HG03378 (cell line): ENCODE data around the gene KIAA1217.

Source experiments
- ATAC-seq: cut with Tn5 transposase; IDR thresholded peaks from one replicate; pipeline ENCODE4 v1.9.1; 2021; ENCODE audit warnings: mild to moderate bottlenecking, moderate library complexity; ENCODE audit not compliant: unreplicated experiment

Gene KIAA1217

DNA sequence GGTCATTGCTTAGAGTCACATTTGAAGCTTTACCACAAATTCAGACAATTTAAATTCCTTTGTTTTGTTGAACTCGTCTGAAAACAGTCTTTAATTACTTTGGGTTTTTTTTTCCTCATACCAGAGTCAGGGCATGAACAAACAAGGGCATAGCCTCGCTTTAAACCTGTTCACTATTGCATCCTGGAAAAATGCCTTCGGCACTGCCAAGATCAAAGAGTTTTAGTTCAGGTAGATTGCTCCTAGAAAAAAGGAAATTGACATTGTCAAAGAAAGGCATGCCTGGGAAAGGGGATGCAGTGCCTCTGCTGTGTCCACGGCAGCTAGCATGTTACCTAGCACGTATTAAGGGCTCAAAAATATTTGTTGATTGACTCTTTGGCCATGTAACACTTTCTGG lies 279.7 kb downstream of the KIAA1217 start:
- no peak for ATAC-seq

DNA sequence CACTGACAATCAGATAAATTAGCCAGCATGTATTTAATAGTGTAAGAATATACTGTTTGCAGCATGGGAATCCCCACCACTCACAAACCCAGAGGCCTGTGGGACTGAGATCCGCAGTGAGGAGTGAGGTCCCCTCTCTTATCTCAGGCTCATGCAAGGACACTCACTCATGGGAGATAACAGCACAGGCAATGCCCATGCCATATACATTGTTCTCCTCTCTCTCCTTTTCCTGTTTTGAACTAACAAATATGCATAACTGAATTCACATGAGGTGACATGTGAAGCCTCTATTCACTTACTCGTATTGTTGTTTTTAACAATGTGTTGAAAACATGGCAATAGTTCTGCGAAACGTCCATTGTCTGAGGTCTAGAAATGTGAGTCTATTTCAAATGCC lies 284.2 kb downstream of the KIAA1217 start:
- ATAC-seq = no peak

DNA sequence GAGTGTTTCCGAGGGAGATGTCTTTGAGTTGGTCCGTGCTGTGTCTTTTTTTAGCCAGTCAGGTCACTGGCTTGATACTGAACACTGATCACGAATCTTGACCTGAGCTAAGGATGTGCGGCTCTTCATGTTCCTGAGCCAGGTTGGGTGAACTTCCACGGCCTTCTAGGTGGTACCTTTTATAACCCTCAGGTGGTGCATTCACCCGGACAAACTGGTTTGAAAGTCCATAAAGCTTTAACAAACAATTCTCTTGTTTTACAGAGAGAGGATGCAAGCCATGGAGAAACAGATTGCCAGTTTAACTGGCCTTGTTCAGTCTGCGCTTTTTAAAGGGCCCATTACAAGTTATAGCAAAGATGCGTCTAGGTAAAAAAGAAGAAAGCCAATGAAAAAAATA lies 285.3 kb downstream of the KIAA1217 start:
- no peak for ATAC-seq

GRCh38 chr10:24494777-24495176 lies 285.8 kb downstream of the KIAA1217 start:
- ATAC-seq = no peak

- no peak for ATAC-seq
Measured at GRCh38 chr10:24495666-24496460, 286.9 kb downstream of the KIAA1217 start.

GRCh38 chr10:24496906-24497305 lies 288.0 kb downstream of the KIAA1217 start:
- ATAC-seq = no peak

DNA sequence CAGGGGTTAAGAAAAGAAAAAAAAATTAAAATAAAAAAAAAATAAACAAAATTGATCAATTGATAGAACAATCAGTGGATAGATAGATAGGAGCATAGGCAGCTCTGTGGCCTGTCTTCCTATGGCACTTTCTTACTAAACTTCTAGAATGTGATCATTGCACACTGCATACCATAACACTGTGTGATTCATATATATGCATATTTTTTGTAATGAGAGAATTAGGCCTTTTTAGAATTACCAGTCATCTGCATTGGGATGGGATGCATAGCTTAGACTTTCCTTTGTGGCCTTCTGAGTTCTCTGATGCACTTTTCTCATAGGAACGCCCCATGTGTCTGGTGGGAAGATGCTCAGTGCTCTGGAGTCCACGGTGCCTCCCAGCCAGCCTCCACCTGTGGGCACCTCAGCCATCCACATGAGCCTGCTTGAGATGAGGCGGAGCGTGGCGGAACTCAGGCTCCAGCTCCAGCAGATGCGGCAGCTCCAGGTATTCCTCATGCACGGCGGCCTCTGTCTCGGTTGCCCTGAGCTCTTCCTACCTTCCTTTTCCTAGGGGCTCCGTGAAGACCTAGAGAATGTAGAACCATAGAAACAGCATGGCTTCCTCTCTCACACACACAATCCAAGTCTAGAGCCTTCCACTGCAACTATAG lies 292.2 kb downstream of the KIAA1217 start:
- no peak for ATAC-seq

- no peak for ATAC-seq
Measured at GRCh38 chr10:24502006-24502405, 293.1 kb downstream of the KIAA1217 start.

- ATAC-seq = no peak
Measured at GRCh38 chr10:24502801-24503460, 294.0 kb downstream of the KIAA1217 start.

DNA sequence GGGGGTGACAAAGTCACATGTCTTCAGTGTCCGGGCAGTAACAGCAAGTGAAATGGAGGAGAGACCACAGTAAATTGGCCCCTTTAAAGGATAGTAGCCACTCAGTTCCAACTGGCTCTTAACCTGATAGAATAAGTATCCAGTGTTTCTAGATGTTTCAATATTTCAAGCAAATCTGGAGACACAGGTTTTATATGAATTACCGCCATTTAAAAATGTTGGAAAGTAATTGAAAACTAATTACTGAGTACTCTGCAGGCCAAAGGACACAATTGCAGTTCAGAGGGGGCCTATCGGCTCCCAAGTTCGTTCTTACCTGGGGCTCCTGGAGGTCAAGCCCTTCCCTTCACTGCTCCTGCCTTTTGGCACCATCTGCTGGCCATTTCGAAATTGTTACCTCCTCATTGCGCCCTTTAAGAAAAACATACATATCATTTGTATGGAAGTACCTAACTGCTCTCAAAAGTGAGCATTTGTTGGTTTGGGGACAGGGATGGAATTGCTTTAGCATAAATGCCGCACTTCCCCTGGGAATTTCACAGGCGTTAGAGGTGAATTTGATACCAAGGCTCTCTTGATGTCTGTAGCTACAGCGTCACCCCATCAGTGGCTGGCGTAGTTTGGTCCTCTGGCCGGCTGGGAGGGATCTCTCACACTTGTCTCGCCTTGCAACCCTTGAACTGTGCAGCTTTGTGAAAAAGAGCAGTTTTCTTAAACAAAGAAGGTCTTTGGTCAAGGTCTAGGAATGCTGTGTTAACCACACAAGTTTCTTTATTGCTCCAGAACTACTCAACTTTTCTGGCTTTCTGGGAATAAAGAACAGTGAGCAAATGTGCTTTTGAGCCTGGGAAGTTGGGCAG lies 294.8 kb downstream of the KIAA1217 start:
- peak; percentile 79 for ATAC-seq

- ATAC-seq = no peak
Measured at GRCh38 chr10:24505759-24506158, 296.8 kb downstream of the KIAA1217 start.

DNA sequence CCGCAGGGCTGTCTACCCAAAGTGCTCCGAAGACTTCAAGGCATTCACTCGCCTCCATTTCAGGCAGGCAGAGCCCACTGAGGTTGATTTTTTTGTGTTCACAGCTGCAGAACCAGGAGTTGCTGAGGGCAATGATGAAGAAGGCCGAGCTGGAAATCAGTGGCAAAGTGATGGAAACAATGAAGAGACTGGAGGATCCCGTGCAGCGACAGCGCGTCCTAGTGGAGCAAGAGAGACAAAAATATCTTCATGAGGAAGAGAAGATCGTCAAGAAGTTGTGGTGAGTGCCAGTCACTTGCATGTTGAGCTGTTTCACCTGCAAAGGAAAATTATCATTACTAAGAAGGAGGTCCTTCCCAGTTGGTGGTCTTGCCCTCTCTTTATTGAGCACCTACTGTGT lies 304.2 kb downstream of the KIAA1217 start:
- ATAC-seq = no peak

DNA sequence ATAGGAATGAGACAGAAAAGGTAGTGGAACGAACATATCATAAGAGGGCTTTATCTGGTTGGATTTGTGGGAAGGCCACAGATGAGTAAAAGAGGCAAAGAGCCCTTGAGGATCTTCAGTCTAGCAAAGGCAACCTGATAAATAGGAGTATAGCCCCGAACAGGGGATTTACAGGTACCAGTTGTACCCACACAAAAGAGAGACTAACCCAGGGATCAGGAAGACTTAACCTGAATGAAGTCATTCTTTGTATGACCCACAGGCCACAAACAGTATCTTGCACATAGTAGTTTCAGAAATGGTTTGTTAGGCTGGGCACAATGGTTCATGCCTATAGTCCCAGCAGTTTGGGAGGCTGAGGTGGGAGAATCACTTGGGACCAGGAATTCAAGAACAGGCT lies 306.5 kb downstream of the KIAA1217 start:
- no peak for ATAC-seq

GRCh38 chr10:24518411-24518810 lies 309.5 kb downstream of the KIAA1217 start:
- no peak for ATAC-seq

- no peak for ATAC-seq
Measured at GRCh38 chr10:24518981-24519597, 310.2 kb downstream of the KIAA1217 start.

DNA sequence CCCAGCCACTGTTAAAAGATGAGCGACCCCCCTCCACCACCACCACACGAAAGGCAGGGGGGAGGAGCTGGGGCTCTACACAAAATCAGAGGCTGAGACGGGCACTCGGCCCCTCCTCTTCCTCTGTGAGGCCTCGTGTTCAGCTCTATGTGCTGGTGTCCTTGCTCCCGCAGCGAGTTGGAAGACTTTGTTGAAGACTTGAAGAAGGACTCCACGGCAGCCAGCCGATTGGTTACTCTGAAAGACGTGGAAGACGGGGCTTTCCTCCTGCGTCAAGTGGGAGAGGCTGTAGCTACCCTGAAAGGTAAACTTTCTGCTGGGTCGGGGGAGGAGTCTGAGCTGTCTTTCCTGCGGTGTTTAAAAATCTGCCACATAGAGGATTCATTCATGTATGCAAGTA lies 311.0 kb downstream of the KIAA1217 start:
- peak; percentile 64 for ATAC-seq

DNA sequence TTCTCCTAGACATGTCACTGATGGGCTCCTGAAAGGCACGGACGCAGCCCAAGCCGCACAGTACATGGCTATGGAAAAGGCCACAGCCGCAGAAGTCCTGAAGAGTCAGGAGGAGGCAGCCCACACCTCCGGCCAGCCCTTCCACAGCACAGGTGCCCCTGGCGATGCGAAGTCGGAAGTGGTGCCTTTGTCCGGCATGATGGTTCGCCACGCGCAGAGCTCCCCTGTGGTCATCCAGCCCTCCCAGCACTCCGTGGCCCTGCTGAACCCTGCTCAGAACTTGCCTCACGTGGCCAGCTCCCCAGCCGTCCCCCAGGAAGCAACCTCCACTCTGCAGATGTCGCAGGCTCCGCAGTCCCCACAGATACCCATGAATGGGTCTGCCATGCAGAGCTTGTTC lies 315.4 kb downstream of the KIAA1217 start:
- no peak for ATAC-seq

DNA sequence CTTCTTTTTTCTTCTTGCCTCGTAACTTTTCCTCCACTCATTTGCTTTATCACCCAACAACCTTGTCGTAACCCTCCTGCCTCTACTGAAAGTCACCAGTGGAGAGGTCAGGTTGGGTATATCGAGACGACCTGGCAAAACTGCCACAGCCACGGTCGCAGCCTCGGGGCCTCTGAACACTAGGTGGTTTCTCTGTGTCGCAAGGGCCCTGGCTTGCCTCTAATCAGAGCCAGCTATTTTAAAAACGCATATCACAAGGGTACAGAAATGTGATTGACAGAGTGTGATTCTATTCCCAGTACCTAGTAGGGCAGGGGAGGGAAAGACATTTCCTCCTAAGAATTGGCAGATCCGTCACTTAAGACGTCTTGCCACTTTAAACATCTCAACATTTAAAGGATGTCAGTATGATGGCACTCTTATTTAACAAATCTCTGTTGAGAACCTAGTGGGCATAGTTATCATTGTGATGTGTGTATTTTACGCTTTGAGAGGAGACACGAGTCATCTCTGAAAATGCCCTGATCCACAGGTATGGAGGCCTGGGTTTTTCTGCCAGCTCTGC lies 317.2 kb downstream of the KIAA1217 start:
- no peak for ATAC-seq

GRCh38 chr10:24528946-24529345 lies 320.0 kb downstream of the KIAA1217 start:
- no peak for ATAC-seq

- no peak for ATAC-seq
Measured at GRCh38 chr10:24531439-24531838, 322.5 kb downstream of the KIAA1217 start.
